ENCODE data around the gene CENPW. TPM values are rescaled to one million over a fixed set of nuclear protein-coding genes. Genes with fewer than 3 reads are reported as not detected.

Gene CENPW
- total RNA-seq, result 4.2 TPM

DNA sequence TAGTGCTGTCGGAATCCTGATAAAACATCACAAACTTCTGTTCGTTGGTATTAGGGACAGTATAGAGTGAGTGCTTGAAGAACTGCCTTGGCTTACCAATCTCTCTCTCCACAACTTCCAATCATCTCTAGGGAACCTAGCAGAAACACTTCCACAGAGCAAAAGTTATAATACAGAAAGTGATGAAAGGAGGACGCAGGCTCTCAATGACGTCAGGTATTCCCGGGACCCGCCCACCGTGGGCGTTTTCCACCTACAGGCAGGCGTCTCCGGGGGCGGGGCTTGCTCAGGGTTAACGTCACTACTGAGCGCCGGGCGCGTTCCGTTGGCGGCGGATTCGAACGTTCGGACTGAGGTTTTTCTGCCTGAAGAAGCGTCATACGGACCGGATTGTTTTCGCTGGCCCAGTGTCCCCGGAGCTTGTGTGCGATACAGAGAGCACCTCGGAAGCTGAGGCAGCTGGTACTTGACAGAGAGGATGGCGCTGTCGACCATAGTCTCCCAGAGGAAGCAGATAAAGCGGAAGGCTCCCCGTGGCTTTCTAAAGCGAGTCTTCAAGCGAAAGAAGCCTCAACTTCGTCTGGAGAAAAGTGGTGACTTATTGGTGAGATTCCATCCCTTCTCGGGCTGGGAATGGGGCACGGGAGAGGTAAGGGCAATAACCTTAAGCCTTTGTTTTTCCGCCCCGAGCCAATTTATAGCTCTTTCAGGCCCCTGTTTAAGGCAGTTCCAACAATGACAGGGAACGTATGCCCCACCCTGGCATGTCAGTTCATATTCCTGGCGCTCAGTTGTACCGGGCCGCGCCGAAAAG lies at the start of gene CENPW:
CENPW (plus strand) TSS at position 320 of the 814 bp plus-strand sequence; CDS start at position 479, 159 bp downstream.

